IMR-90 (cell line): Measurements from ENCODE around the gene RNF38. TPM values are rescaled to one million over a fixed set of nuclear protein-coding genes. Genes with fewer than 3 reads are reported as not detected.

Experiments
- ATAC-seq: fragments of 200-7000 bp; cut with Tn5 transposase; 2 replicates; pipeline ENCODE4 v1.9.1; 2020; ENCODE audit warnings: low read depth, mild to moderate bottlenecking, moderate library complexity
- BruUV-seq: library from RNA; stranded (reverse); fragments of 400-500 nt; replicated peaks from 2 replicates; lab custom pipeline; 2021; lab: Mats Ljungman, UMichigan
- CTCF ChIA-PET: fragments of 300-600 bp; formaldehyde crosslinking; extraction: SDS; loops from one replicate; lab custom pipeline; 2021; ENCODE audit warnings: antibody characterized with exemption; lab: Yijun Ruan, JAX
- POLR2A ChIA-PET: fragments of 300-600 bp; sonication (Branson Sonifier 250); formaldehyde crosslinking; loops from one replicate; lab custom pipeline; 2022; ENCODE audit warnings: antibody characterized with exemption; ENCODE audit not compliant: unreplicated experiment; lab: Charles Lee
- DNase-seq: peaks from one replicate; pipeline ENCODE4 v3.0.0; 2013
- H2AFZ ChIP-seq: replicated peaks from 2 replicates; pipeline ENCODE3; 2013; ENCODE audit warnings: low read length, mild to moderate bottlenecking; ENCODE audit not compliant: poor library complexity
- H2AK5ac ChIP-seq: 2 replicates; pipeline ENCODE4 v1.6.1; 2013; ENCODE audit warnings: low read depth, low read length, inconsistent platforms
- H2AK9ac ChIP-seq: replicated peaks from 2 replicates; pipeline ENCODE3; 2013; ENCODE audit warnings: mild to moderate bottlenecking, low read depth, low read length, moderate library complexity; ENCODE audit not compliant: poor library complexity
- H2BK120ac ChIP-seq: 2 replicates; pipeline ENCODE4 v1.6.1; 2013; ENCODE audit warnings: low read depth, low read length, inconsistent platforms
- H2BK15ac ChIP-seq: 3 replicates; pipeline ENCODE4 v1.6.1; 2013; ENCODE audit warnings: low read depth, low read length, inconsistent platforms
- H2BK20ac ChIP-seq: 2 replicates; pipeline ENCODE4 v1.6.1; 2013; ENCODE audit warnings: low read depth, mild to moderate bottlenecking, inconsistent platforms, low read length, moderate library complexity
- H2BK5ac ChIP-seq: 2 replicates; pipeline ENCODE4 v1.6.1; 2013; ENCODE audit warnings: mild to moderate bottlenecking, low read depth, low read length, inconsistent platforms; ENCODE audit not compliant: poor library complexity, severe bottlenecking
- H3K14ac ChIP-seq: replicated peaks from 2 replicates; pipeline ENCODE4 v1.6.1; 2013; ENCODE audit warnings: low read depth, low read length, inconsistent platforms
- H3K18ac ChIP-seq: 2 replicates; pipeline ENCODE4 v1.6.1; 2013; ENCODE audit warnings: low read depth, low read length, control low read depth
- H3K23ac ChIP-seq: 2 replicates; pipeline ENCODE4 v1.6.1; 2013; ENCODE audit warnings: low read depth, low read length, inconsistent platforms
- H3K27ac ChIP-seq: 2 replicates; pipeline ENCODE4 v1.5.1; 2013; ENCODE audit warnings: mild to moderate bottlenecking, control low read depth, low read length; ENCODE audit not compliant: insufficient read depth
- H3K27me3 ChIP-seq: 2 replicates; pipeline ENCODE4 v1.6.1; 2013; ENCODE audit warnings: low read length; ENCODE audit not compliant: control insufficient read depth, insufficient read depth
- H3K36me3 ChIP-seq: 2 replicates; pipeline ENCODE4 v1.6.1; 2013; ENCODE audit warnings: low read length, mixed read lengths; ENCODE audit not compliant: control insufficient read depth, insufficient read depth
- H3K4ac ChIP-seq: 2 replicates; pipeline ENCODE4 v1.6.1; 2013; ENCODE audit warnings: low read depth, low read length, inconsistent platforms
- H3K4me1 ChIP-seq: 2 replicates; pipeline ENCODE4 v1.6.1; 2013; ENCODE audit warnings: low read length, mixed read lengths; ENCODE audit not compliant: control insufficient read depth, insufficient read depth
- H3K4me2 ChIP-seq: 2 replicates; pipeline ENCODE4 v1.6.1; 2013; ENCODE audit warnings: low read depth, mild to moderate bottlenecking, control low read depth, low read length, moderate library complexity
- H3K4me3 ChIP-seq: 2 replicates; pipeline ENCODE4 v1.5.1; 2013; ENCODE audit warnings: low read depth, mild to moderate bottlenecking, control low read depth, low read length, moderate library complexity; ENCODE audit not compliant: insufficient read depth
- H3K56ac ChIP-seq: 2 replicates; pipeline ENCODE4 v1.6.1; 2013; ENCODE audit warnings: low read length, inconsistent platforms; ENCODE audit not compliant: insufficient read depth; ENCODE audit errors: extremely low read depth
- H3K79me1 ChIP-seq, 2 experiments: 2 replicates each; pipeline ENCODE4 v1.6.1; 2013; ENCODE audit warnings: low read length in 2 of 2, inconsistent platforms in 1 of 2, low read depth in 1 of 2
- H3K9ac ChIP-seq: 2 replicates; pipeline ENCODE4 v1.6.1; 2013; ENCODE audit warnings: low read depth, low read length, control low read depth
- H3K9me1 ChIP-seq: 2 replicates; pipeline ENCODE4 v1.6.1; 2013; ENCODE audit warnings: low read length, inconsistent platforms; ENCODE audit not compliant: insufficient read depth
- H3K9me3 ChIP-seq: 2 replicates; pipeline ENCODE4 v1.6.1; 2013; ENCODE audit warnings: low read length; ENCODE audit not compliant: control insufficient read depth, insufficient read depth
- H4K20me1 ChIP-seq: 2 replicates; pipeline ENCODE4 v1.6.1; 2013; ENCODE audit warnings: low read length, inconsistent platforms; ENCODE audit not compliant: insufficient read depth
- H4K5ac ChIP-seq: 2 replicates; pipeline ENCODE4 v1.6.1; 2013; ENCODE audit warnings: mild to moderate bottlenecking, low read depth, low read length, control low read depth
- H4K8ac ChIP-seq, 2 experiments: 2 replicates each; pipeline ENCODE4 v1.6.1; 2013; ENCODE audit warnings: low read depth in 2 of 2, low read length in 2 of 2, control low read depth in 1 of 2, inconsistent platforms in 1 of 2
- H4K91ac ChIP-seq: 2 replicates; pipeline ENCODE4 v1.6.1; 2013; ENCODE audit warnings: low read depth, low read length, inconsistent platforms; ENCODE audit not compliant: insufficient read depth
- BHLHE40 ChIP-seq: fragments of 150-350 bp; IDR thresholded peaks from 2 replicates; pipeline ENCODE4 v1.6.1; 2016; ENCODE audit warnings: mild to moderate bottlenecking, low read depth, low read length
- CEBPB ChIP-seq: IDR thresholded peaks from 2 replicates; pipeline ENCODE4 v1.6.1; 2012; ENCODE audit warnings: low read depth, low read length, improper control_type of control experiment
- CHD1 ChIP-seq: IDR thresholded peaks from 2 replicates; pipeline ENCODE4 v1.6.1; 2012; ENCODE audit warnings: low read depth, low read length, improper control_type of control experiment
- CTCF ChIP-seq: conservative IDR thresholded peaks from 2 replicates; pipeline ENCODE4 v1.5.1; 2012; ENCODE audit warnings: mild to moderate bottlenecking, low read depth, low read length, improper control_type of control experiment
- MXI1 ChIP-seq: IDR thresholded peaks from 2 replicates; pipeline ENCODE4 v1.6.1; 2012; ENCODE audit warnings: low read depth, mild to moderate bottlenecking, low read length, moderate library complexity, borderline replicate concordance
- NFE2L2 ChIP-seq: fragments of 150-350 bp; IDR thresholded peaks from 2 replicates; pipeline ENCODE4 v1.6.1; 2016; ENCODE audit warnings: low read depth, mild to moderate bottlenecking, low read length
- POLR2A ChIP-seq: IDR thresholded peaks from 2 replicates; pipeline ENCODE4 v1.6.1; 2012; ENCODE audit warnings: mild to moderate bottlenecking, low read depth, low read length
- RAD21 ChIP-seq: IDR thresholded peaks from 2 replicates; pipeline ENCODE4 v1.6.1; 2012; ENCODE audit warnings: low read length, improper control_type of control experiment
- RFX5 ChIP-seq: IDR thresholded peaks from 2 replicates; pipeline ENCODE4 v1.8.0; 2012; ENCODE audit warnings: low read depth, mild to moderate bottlenecking, low read length, moderate library complexity
- WGBS, 2 experiments: methylation state at CpG; one replicate each; pipeline versions ENCODE4 v1.1.5 to v1.1.7; 2013; ENCODE audit warnings: missing lambda C conversion rate in 2 of 2; ENCODE audit not compliant: insufficient read length in 1 of 2; ENCODE audit errors: extremely low coverage in 2 of 2; 5-methylcytosine and 5-hydroxymethylcytosine counted together
- dilution Hi-C: fragments of 300-500 bp; cut with HindIII; formaldehyde crosslinking; loops from one replicate; pipeline ENCODE4 v1.14.3; 2018; ENCODE audit warnings: low sequenced_read_pairs; ENCODE audit not compliant: unreplicated experiment
- in situ Hi-C: fragments of 300-500 bp; cut with MboI; formaldehyde crosslinking; loops from 3 replicates; pipeline ENCODE4 v1.14.3; 2019; ENCODE audit warnings: low sequenced_read_pairs, inconsistent platforms, mixed read lengths
- intact Hi-C: fragments of 100-400 bp; cut with micrococcal nuclease; formaldehyde crosslinking; loops from 2 replicates; pipeline ENCODE4 v1.10.0; 2022
- polyA plus RNA-seq, 3 experiments: library from polyadenylated mRNA; depleted of rRNA; stranded (reverse); fragments of >200 nt; gene quantifications; 2 replicates each; pipeline ENCODE4 v1.2.3, GENCODE V29; 2012; ENCODE audit warnings: low replicate concordance in 1 of 3
- total RNA-seq: library from RNA; depleted of rRNA; stranded (reverse); fragments of >200 nt; gene quantifications from 2 replicates; pipeline ENCODE4 v1.2.3, GENCODE V29; 2012

Gene RNF38
- total and polyA plus RNA-seq, 2 of the 4 experiments (the other 2 are of a cell fraction), result 8.8 to 11.2 TPM

GRCh38 chr9:36332006-36332405 is 68.1 kb downstream of the RNF38 start:
- H2BK20ac ChIP-seq, result no peak overlapping the region
- POLR2A ChIA-PET, result interaction anchor here (0.6 kb wide), 1 partner anchor 139 kb away, joined by 3 read pairs; no protein-coding TSS in a partner anchor
- H3K14ac ChIP-seq, result no peak overlapping the region
- in situ Hi-C loops (no loop called here), intact Hi-C loops (no loop called here), dilution Hi-C loops (no loop called here)
- H3K27me3 ChIP-seq, result no peaks in the 10 kb centered on the region
- H3K9me3 ChIP-seq, result no peaks in the 10 kb centered on the region
- ATAC-seq (no peak), DNase-seq (peak; percentile 10)
- no peaks in the 10 kb centered on the region for H4K20me1 ChIP-seq
- no peak overlapping the region for H3K23ac ChIP-seq
- H2BK120ac ChIP-seq, result no peak overlapping the region
- TF ChIP-seq POLR2A (no peak), BHLHE40 (no peak), RFX5 (no peak), CEBPB (no peak), RAD21 (no peak), CTCF (no peak), CHD1 (no peak), MXI1 (no peak), NFE2L2 (no peak)
- H3K56ac ChIP-seq, result no peak overlapping the region
- H4K91ac ChIP-seq, result no peak overlapping the region
- no peak overlapping the region for H2AFZ ChIP-seq
- no peak overlapping the region for H3K4me3 ChIP-seq
- no peak overlapping the region for H3K27ac ChIP-seq
- no peak overlapping the region for H4K5ac ChIP-seq
- H2BK5ac ChIP-seq, result no peak overlapping the region
- no peak overlapping the region for H3K18ac ChIP-seq
- no peak overlapping the region for H3K9ac ChIP-seq
- H2BK15ac ChIP-seq, result no peak overlapping the region
- no peak overlapping the region for H2AK5ac ChIP-seq
- peaks cover 3% of the 10 kb centered on the region for H3K4me1 ChIP-seq
- H3K4me2 ChIP-seq, result no peak overlapping the region
- no peak overlapping the region for H4K8ac ChIP-seq
- BruUV-seq, result no TSS peak
- WGBS, 2 experiments, result no CpG with 5 or more reads among the region's 2 CpGs
- peaks cover 5% of the 10 kb centered on the region; the same call in 1 of the 2 replicates for H3K9me1 ChIP-seq
- no peak overlapping the region for H2AK9ac ChIP-seq
- no peak overlapping the region for H3K4ac ChIP-seq
- H3K79me1 ChIP-seq, result 0 out of 4 replicates have a peak, but pooled peaks cover 0 to 2% of the 10 kb centered on the region in 2 experiments
- CTCF ChIA-PET, result no interaction called here
- H3K36me3 ChIP-seq, result peaks cover 7% of the 10 kb centered on the region
